SU-DHL-6 (cell line): Measurements from ENCODE around the gene GRIN2D.

Source experiments
- H2AFZ ChIP-seq: fragments of 200-600 bp; sonication (generic); 2 replicates; pipeline ENCODE4 v1.6.1; 2014; ENCODE audit warnings: low read depth, mild to moderate bottlenecking, moderate library complexity, mixed read lengths, antibody characterized with exemption, low read length; ENCODE audit not compliant: severe bottlenecking
- H3F3A ChIP-seq: fragments of 200-600 bp; shearing (Covaris generic); 2 replicates; pipeline ENCODE4 v1.6.0; 2016; ENCODE audit warnings: antibody characterized with exemption, mild to moderate bottlenecking; ENCODE audit not compliant: insufficient read depth
- H3K27ac ChIP-seq: fragments of 200-600 bp; sonication (generic); 2 replicates; pipeline ENCODE4 v1.5.1; 2016; ENCODE audit warnings: low read depth, mild to moderate bottlenecking, low read length, moderate library complexity, mixed read lengths
- H3K27me3 ChIP-seq: fragments of 200-600 bp; sonication (generic), shearing (Covaris generic); 2 replicates; pipeline ENCODE4 v1.6.0; 2014; ENCODE audit warnings: mild to moderate bottlenecking, low read length
- H3K36me3 ChIP-seq: fragments of 200-600 bp; sonication (generic); 2 replicates; pipeline ENCODE4 v1.6.1; 2014; ENCODE audit warnings: mild to moderate bottlenecking, low read length, mixed read lengths
- H3K4me2 ChIP-seq: fragments of 300-600, 200-600 bp; shearing (Covaris generic), sonication (generic); 2 replicates; pipeline ENCODE4 v1.6.0; 2014; ENCODE audit warnings: low read length, low read depth, mild to moderate bottlenecking; ENCODE audit not compliant: poor library complexity, severe bottlenecking
- H3K4me3 ChIP-seq: fragments of 200-600 bp; sonication (generic); 2 replicates; pipeline ENCODE4 v1.5.1; 2014; ENCODE audit warnings: antibody characterized with exemption, low read length, mild to moderate bottlenecking, mixed read lengths; ENCODE audit not compliant: insufficient read depth, poor library complexity, severe bottlenecking
- H3K79me2 ChIP-seq: fragments of 200-600 bp; sonication (generic); 2 replicates; pipeline ENCODE4 v1.6.1; 2014; ENCODE audit warnings: mild to moderate bottlenecking, low read length, moderate library complexity; ENCODE audit not compliant: insufficient read depth
- H3K9ac ChIP-seq: fragments of 200-600 bp; sonication (generic); 2 replicates; pipeline ENCODE4 v1.7.0; 2014; ENCODE audit warnings: mild to moderate bottlenecking, low read length
- H3K9me2 ChIP-seq: fragments of 200-600 bp; sonication (generic); replicated peaks from 2 replicates; pipeline ENCODE4 v1.6.1; 2014; ENCODE audit warnings: low read length; ENCODE audit not compliant: insufficient read depth
- H3K9me3 ChIP-seq: fragments of 200-600 bp; sonication (generic); 2 replicates; pipeline ENCODE4 v1.6.1; 2014; ENCODE audit warnings: low read length, mixed read lengths; ENCODE audit not compliant: insufficient read depth
- H4K20me1 ChIP-seq: fragments of 200-600 bp; sonication (generic); 2 replicates; pipeline ENCODE4 v1.6.1; 2014; ENCODE audit warnings: low read depth, mild to moderate bottlenecking, antibody characterized with exemption, low read length, moderate library complexity, mixed read lengths
- EZH2phosphoT487 ChIP-seq: fragments of 200-600 bp; sonication (generic), shearing (Covaris generic); conservative IDR thresholded peaks from 2 replicates; pipeline ENCODE4 v1.6.1; 2018; ENCODE audit warnings: mild to moderate bottlenecking, antibody characterized with exemption, low read length, moderate library complexity, mixed read lengths
- TF ChIP-seq, protein P1 (sequence below): fragments of 200-600 bp; sonication (generic); IDR thresholded peaks from one replicate; pipeline ENCODE4 v1.5.1; 2017; ENCODE audit warnings: antibody characterized with exemption, mild to moderate bottlenecking, low read length, moderate library complexity; ENCODE audit not compliant: insufficient read depth, poor library complexity, severe bottlenecking

The GRIN2D gene

DNA sequence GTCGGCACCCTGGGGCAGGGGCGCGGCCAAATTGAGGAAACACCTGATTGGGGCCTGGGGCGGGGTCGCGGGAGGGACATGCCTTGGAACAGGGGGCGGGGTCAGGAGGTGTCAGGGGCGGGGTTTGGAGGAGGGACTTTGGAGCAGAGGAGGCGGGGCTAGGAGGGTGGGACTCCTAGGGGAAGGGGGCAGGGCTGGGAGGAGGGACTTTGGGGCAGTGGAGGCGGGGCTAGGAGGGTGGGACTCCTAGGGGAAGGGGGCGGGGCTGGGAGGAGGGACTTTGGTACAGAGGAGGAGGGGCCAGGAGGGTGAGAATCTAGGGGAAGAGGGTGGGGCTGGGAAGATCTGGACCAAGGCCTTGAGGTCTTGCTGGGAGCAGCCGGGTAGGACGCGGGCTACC is 21.9 kb downstream of the GRIN2D start:
- no peak for TF ChIP-seq EZH2phosphoT487
- TF ChIP-seq, protein P1, sequence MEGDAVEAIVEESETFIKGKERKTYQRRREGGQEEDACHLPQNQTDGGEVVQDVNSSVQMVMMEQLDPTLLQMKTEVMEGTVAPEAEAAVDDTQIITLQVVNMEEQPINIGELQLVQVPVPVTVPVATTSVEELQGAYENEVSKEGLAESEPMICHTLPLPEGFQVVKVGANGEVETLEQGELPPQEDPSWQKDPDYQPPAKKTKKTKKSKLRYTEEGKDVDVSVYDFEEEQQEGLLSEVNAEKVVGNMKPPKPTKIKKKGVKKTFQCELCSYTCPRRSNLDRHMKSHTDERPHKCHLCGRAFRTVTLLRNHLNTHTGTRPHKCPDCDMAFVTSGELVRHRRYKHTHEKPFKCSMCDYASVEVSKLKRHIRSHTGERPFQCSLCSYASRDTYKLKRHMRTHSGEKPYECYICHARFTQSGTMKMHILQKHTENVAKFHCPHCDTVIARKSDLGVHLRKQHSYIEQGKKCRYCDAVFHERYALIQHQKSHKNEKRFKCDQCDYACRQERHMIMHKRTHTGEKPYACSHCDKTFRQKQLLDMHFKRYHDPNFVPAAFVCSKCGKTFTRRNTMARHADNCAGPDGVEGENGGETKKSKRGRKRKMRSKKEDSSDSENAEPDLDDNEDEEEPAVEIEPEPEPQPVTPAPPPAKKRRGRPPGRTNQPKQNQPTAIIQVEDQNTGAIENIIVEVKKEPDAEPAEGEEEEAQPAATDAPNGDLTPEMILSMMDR = no peak
- no peak overlapping the region for H2AFZ ChIP-seq
- H3K4me2 ChIP-seq = no peak overlapping the region
- no peak overlapping the region for H3K27ac ChIP-seq
- no peak overlapping the region for H3K9ac ChIP-seq
- no peaks in the 10 kb centered on the region for H3K9me2 ChIP-seq
- no peaks in the 10 kb centered on the region for H3K36me3 ChIP-seq
- no peaks in the 10 kb centered on the region for H3F3A ChIP-seq
- H3K9me3 ChIP-seq = no peaks in the 10 kb centered on the region
- no peaks in the 10 kb centered on the region for H4K20me1 ChIP-seq
- H3K4me3 ChIP-seq = no peak overlapping the region
- no peaks in the 10 kb centered on the region for H3K79me2 ChIP-seq
- H3K27me3 ChIP-seq = no peaks in the 10 kb centered on the region

DNA sequence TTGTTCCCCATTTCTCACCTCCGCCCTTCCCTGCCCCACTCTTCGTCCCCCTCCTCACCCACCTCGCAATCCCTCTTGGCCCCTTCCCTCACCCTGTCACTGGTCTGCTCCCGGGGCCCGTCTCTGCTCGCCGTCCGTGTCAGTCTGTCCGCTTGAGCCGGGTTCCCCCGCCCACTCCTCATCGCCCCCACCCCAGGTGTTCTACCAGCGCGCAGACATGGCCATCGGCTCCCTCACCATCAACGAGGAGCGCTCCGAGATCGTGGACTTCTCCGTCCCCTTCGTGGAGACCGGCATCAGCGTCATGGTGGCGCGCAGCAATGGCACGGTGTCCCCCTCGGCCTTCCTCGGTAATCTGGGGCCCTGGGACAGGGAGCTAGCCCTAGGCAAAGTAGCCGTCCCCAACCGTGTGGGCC is 22.3 kb downstream of the GRIN2D start:
- TF ChIP-seq, protein P1 = no peak
- no peak for TF ChIP-seq EZH2phosphoT487
- Histone ChIP-seq H3K36me3 (no peaks in the 10 kb centered on the region), H2AFZ (no peak overlapping the region), H3F3A (no peaks in the 10 kb centered on the region), H3K4me3 (no peak overlapping the region), H3K27ac (no peak overlapping the region), H3K9ac (no peak overlapping the region), H4K20me1 (no peaks in the 10 kb centered on the region), H3K27me3 (no peaks in the 10 kb centered on the region), H3K9me2 (no peaks in the 10 kb centered on the region), H3K4me2 (no peak overlapping the region), H3K79me2 (no peaks in the 10 kb centered on the region), H3K9me3 (no peaks in the 10 kb centered on the region)

DNA sequence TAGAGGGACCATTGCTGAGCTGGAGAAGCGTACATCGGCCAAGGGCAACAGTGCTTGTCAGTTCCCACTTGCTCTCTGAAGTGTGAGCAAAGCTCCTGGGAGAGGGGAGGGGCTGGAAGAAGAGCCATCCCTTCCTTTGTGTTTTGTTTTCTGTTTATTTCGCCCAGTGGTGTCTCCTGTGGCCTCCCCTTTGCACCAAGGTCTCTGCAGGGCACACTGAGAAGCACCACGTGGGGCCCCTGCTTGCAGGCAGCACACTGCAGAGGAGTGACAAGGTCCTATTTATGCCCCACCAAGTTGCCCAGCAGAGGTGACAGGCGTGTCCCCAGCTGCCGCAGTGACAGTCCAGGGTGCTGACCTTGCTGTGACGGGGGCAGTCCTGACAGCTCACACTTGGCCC is 24.0 kb downstream of the GRIN2D start:
- Histone ChIP-seq H3K9ac (no peak overlapping the region), H3K27ac (no peak overlapping the region), H3K9me2 (no peaks in the 10 kb centered on the region), H3K27me3 (no peaks in the 10 kb centered on the region), H3K4me3 (no peak overlapping the region), H3K36me3 (no peaks in the 10 kb centered on the region), H3K79me2 (no peaks in the 10 kb centered on the region), H3F3A (no peaks in the 10 kb centered on the region), H4K20me1 (no peaks in the 10 kb centered on the region), H3K9me3 (no peaks in the 10 kb centered on the region), H3K4me2 (no peak overlapping the region), H2AFZ (no peak overlapping the region)
- TF ChIP-seq, protein P1 = no peak
- no peak for TF ChIP-seq EZH2phosphoT487
